ENCODE results near the gene NEK1.
"Not testable (repeated sequence)": the region's sequence is repeated elsewhere in the genome, so short reads cannot be mapped to it uniquely, and the experiment has no call there.

NEK1 gene

GRCh38 chr4:169601016-169601771 is 11.2 kb downstream of the NEK1 start:
- DNase-seq (ENCODE audit: low read depth, low spot score): no peak

- no peak for DNase-seq (ENCODE audit: low read depth, low spot score)
Measured at GRCh38 chr4:169594560-169595195, 17.7 kb downstream of the NEK1 start.

- DNase-seq (ENCODE audit: low read depth, low spot score): no peak
Measured at GRCh38 chr4:169593050-169593560, 19.3 kb downstream of the NEK1 start.

GRCh38 chr4:169583563-169583962 is 28.8 kb downstream of the NEK1 start:
- no peak for DNase-seq (ENCODE audit: low read depth, low spot score)

- no peak for DNase-seq (ENCODE audit: low read depth, low spot score)
Measured at GRCh38 chr4:169582706-169583105, 29.7 kb downstream of the NEK1 start.

GRCh38 chr4:169582203-169582602 is 30.2 kb downstream of the NEK1 start:
- DNase-seq (ENCODE audit: low read depth, low spot score): no peak

- no peak for DNase-seq (ENCODE audit: low read depth, low spot score)
Measured at GRCh38 chr4:169573889-169574288, 38.5 kb downstream of the NEK1 start.

- no peak for DNase-seq (ENCODE audit: low read depth, low spot score)
Measured at GRCh38 chr4:169571435-169571834, 40.9 kb downstream of the NEK1 start.

GRCh38 chr4:169571012-169571411 is 41.4 kb downstream of the NEK1 start:
- DNase-seq (ENCODE audit: low read depth, low spot score): not testable (repeated sequence)

GRCh38 chr4:169570266-169570665 is 42.1 kb downstream of the NEK1 start:
- not testable (repeated sequence) for DNase-seq (ENCODE audit: low read depth, low spot score)

- DNase-seq (ENCODE audit: low read depth, low spot score): not testable (repeated sequence)
Measured at GRCh38 chr4:169569188-169569587, 43.2 kb downstream of the NEK1 start.

GRCh38 chr4:169567916-169568315 is 44.5 kb downstream of the NEK1 start:
- no peak for DNase-seq (ENCODE audit: low read depth, low spot score)

GRCh38 chr4:169566021-169566818 is 46.2 kb downstream of the NEK1 start:
- DNase-seq (ENCODE audit: low read depth, low spot score): no peak

- DNase-seq (ENCODE audit: low read depth, low spot score): no peak
Measured at GRCh38 chr4:169565606-169566005, 46.8 kb downstream of the NEK1 start.

- DNase-seq (ENCODE audit: low read depth, low spot score): no peak
Measured at GRCh38 chr4:169557061-169557636, 55.2 kb downstream of the NEK1 start.

GRCh38 chr4:169546548-169546947 is 65.8 kb downstream of the NEK1 start:
- DNase-seq (ENCODE audit: low read depth, low spot score): not testable (repeated sequence)

- DNase-seq (ENCODE audit: low read depth, low spot score): no peak
Measured at GRCh38 chr4:169540774-169541173, 71.6 kb downstream of the NEK1 start.

- DNase-seq (ENCODE audit: low read depth, low spot score): no peak
Measured at GRCh38 chr4:169530048-169530447, 82.3 kb downstream of the NEK1 start.

GRCh38 chr4:169523796-169524195 is 88.6 kb downstream of the NEK1 start:
- no peak for DNase-seq (ENCODE audit: low read depth, low spot score)

- no peak for DNase-seq (ENCODE audit: low read depth, low spot score)
Measured at GRCh38 chr4:169510617-169511016, 101.8 kb downstream of the NEK1 start.

- DNase-seq (ENCODE audit: low read depth, low spot score): no peak
Measured at GRCh38 chr4:169506903-169507302, 105.5 kb downstream of the NEK1 start.

- DNase-seq (ENCODE audit: low read depth, low spot score): not testable (repeated sequence)
Measured at GRCh38 chr4:169499907-169500306, 112.5 kb downstream of the NEK1 start.
